GM12878 (cell line): Measurements from ENCODE around the gene CACNA1G.

Experiments
- CEBPB ChIP-seq, 2 experiments: fragments of 150-350 bp in 1 of 2; IDR thresholded peaks; 2 replicates each; pipeline ENCODE4 v1.6.1; 2012 to 2014; ENCODE audit warnings: low read depth in 2 of 2, low read length in 2 of 2, borderline replicate concordance in 1 of 2, inconsistent platforms in 1 of 2
- CHD2 ChIP-seq: IDR thresholded peaks from 2 replicates; pipeline ENCODE4 v1.6.1; 2011; ENCODE audit warnings: low read depth, low read length, improper control_type of control experiment, borderline replicate concordance
- EP300 ChIP-seq, 2 experiments: fragments of 150-350 bp in 1 of 2; IDR thresholded peaks; 2 replicates each; pipeline ENCODE4 v1.6.1; 2011 to 2012; ENCODE audit warnings: low read depth in 2 of 2, low read length in 2 of 2, borderline replicate concordance in 1 of 2, improper control_type of control experiment in 1 of 2, inconsistent platforms in 1 of 2; ENCODE audit not compliant: control insufficient read depth in 1 of 2
- TF ChIP-seq, protein P1 (sequence below): fragments of 450-650 bp; conservative IDR thresholded peaks from 2 replicates; pipeline ENCODE4 v1.6.1; 2017; ENCODE audit warnings: mild to moderate bottlenecking, moderate library complexity

DNA sequence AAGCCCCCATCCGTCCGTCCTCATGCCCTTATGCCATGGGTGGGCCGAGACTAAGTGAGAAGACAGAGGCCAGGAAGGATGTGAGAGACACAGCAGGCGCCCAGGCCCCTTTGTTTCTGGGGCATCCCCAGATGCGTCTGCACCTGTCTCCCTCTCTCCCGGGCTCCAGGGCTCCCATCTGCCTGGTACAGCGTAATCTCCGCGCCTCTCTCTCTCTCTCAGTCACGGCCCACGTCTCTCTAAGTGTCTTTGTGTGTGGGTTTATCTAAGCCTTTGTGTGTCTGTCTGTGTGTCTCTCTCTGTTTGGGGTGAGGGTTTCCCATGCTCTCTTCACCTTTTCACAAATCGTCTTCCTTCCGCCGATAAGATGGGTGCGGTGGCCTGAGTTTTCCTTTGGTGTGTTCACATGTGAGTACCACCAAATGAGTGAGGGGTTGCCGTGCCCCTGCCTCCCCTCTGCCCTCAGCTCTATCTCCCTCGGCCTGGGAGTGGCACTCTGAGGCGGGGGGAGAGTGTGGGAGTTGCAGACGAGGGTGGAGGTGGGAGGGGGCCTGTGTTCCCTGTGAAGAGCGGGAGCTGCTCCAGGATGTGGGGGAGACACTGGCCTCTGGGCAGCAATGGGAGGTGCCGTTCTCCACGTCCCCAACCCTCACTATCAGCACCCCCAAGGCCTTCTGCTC, 48.3 kb downstream of the CACNA1G start:
- TF ChIP-seq CHD2 (no peak), CEBPB (IDR thresholded peaks at IDR 0.05; ENCODE audit: borderline replicate concordance in 1 of 2, low read depth in 2 of 2, low read length in 2 of 2) (no peak), EP300 (IDR thresholded peaks at IDR 0.05; ENCODE audit: borderline replicate concordance in 1 of 2, control insufficient read depth in 1 of 2, low read depth in 2 of 2, low read length in 2 of 2) (no peak)
- TF ChIP-seq, protein P1, sequence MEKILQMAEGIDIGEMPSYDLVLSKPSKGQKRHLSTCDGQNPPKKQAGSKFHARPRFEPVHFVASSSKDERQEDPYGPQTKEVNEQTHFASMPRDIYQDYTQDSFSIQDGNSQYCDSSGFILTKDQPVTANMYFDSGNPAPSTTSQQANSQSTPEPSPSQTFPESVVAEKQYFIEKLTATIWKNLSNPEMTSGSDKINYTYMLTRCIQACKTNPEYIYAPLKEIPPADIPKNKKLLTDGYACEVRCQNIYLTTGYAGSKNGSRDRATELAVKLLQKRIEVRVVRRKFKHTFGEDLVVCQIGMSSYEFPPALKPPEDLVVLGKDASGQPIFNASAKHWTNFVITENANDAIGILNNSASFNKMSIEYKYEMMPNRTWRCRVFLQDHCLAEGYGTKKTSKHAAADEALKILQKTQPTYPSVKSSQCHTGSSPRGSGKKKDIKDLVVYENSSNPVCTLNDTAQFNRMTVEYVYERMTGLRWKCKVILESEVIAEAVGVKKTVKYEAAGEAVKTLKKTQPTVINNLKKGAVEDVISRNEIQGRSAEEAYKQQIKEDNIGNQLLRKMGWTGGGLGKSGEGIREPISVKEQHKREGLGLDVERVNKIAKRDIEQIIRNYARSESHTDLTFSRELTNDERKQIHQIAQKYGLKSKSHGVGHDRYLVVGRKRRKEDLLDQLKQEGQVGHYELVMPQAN: no peak
